ELF-1 (cell line): ENCODE results near the gene PKHD1.

ENCODE experiments used
- DNase-seq: peaks from one replicate; pipeline ENCODE4 v3.0.0-alpha.2; 2016; ENCODE audit warnings: low read depth, low spot score

PKHD1 gene

DNA sequence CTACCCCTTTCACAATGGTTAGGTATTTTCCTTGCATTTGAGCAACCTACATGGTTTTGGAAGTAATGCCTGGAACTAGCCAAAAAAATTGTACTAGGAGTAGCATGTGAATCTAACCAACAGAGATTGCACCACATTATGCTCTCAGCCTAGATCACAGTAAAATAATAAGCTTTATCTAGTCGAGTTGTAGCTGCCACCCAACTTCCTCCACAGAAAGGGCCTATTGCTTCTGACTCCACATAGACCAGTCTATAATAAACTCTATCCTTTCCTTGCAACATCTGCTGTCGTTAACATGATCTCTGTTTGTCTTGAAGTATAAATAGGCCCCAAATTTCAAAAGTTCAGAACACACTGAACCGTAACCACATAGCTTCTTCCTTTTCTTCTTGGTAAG, 375.5 kb downstream of the PKHD1 start:
- no peak for DNase-seq

DNA sequence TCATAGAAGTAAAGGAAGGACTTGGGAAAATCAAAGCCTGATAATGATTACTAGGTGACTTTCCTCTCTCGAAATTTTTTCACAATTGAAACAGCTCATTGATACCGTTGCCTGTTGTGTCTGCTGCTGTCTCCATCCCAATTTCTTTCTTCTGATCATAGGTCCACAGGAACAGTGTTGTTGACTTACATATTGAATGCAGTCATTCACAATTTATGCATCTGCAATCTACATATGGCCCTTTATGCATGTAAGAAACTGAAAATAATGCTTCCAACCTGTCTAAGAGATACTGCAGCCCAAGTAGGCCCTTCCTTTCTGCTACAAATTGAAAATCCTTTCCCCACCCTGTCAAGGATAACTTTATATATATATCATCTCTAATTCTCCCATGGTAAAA, 381.3 kb downstream of the PKHD1 start:
- DNase-seq = no peak

DNA sequence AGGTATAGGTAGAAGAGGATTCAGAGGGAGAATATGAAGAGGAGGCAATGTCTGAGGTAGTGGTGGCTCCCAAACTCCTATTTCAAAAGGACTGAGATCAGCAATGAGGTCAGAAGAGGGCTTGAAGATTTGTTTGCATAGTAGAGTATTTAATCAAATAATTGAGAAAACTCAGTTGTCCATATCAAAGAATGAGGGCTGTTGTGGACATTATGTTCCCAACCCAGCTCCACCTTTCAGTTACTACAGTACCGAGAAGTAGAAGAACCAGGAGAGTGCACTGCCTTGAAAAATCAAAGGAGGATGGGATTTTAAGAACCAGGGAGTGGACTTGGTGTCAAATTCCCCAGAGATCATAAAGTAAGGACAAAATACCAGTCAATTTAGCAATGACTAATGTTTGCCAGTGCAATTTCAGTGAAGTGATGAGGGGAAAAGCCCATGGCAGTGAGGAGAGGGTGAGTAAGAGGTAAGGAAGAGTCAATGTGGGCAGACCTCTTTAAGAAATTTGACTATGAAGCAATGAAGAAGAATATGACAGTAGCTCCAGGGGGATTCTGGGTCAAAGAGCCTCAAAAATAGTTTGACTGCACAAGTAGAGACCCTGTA, 382.4 kb downstream of the PKHD1 start:
- no peak for DNase-seq

DNA sequence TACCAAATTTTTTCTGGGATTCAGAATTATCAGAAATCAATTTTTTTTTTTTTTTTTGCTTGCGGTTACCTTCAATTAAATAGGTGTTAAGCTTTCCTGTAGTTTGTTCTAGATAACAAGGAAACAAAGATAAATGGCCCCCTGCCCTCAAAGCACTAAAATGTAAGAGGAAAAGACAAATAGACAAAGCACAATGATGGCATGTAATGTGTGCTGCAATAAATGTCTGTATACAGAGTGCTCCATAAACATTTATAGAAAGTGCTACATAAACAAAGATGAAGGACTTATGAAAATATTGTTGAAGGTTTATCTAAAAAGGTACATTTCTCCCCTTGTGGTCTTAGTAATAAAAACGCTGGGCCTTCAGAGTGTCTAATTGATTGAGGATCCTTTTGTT, 384.6 kb downstream of the PKHD1 start:
- DNase-seq = no peak

DNA sequence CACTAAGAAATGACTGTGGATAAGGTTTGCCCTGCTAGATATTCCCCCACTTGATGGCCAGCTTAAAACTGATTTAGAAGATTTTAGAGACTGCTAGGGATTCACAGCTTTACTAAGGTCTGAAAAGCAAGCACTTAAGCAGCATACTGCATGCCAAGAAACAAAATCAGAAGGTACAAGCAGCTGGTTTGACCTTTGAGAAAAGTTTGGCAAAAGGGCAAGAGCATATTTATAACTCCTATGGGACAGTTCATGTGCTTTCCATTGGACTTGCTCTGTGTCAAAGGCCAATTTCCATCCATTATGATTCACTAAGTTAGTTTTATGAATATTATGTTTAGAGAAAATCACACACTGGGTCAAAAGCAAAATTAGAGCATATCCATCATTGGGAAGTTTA, 402.8 kb downstream of the PKHD1 start:
- DNase-seq = no peak

DNA sequence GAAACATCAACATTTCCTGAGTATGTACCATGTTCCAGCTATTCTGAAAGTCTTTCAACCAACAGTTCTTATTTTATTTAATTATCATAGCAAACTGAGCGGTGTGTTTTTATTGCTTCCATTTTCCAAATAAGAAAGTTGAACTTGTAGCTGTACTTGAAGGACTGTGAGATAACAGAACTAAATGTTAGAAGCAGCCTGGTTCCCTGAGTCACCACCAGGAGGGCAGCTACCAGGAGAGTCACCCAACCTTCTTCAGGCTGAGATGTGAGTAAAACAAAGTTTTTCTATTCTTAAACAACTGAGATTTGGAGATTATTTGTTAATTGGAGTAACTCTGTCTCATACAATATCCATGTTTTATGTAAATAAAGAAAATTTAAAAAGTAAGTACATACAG, 403.4 kb downstream of the PKHD1 start:
- no peak for DNase-seq

DNA sequence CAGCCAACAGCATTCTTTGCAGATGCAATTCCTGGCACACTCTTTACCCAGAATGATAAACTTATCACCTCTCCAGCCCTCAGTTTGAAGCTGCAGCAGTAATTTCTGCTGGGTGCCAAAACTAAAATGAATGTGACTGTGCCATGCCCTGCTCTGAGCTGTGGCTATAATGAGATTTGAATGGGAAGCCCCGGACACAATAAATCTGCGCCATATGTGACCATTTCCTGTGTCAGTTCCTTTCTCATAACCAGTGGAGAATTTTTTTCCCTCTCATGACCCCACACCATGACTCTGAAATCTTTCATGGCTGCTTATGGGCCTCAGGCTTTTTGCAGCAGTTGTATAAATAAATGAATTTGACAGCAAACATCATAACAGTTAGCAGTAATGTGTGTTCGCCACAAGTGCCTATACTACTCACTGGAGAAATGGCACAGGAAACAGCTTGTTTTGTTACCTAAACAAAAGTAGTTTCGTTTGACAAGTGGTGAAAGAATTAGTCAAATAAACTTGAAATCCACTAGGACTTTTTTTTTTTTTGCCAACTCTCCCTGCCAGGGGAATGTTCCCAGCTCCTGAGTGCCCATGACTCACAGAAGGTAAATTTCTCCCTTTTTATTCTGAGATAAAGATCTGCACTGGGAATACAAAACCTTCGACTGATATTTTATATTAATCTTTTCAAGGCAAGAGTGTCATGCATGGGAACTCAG, 408.4 kb downstream of the PKHD1 start:
- DNase-seq = no peak

DNA sequence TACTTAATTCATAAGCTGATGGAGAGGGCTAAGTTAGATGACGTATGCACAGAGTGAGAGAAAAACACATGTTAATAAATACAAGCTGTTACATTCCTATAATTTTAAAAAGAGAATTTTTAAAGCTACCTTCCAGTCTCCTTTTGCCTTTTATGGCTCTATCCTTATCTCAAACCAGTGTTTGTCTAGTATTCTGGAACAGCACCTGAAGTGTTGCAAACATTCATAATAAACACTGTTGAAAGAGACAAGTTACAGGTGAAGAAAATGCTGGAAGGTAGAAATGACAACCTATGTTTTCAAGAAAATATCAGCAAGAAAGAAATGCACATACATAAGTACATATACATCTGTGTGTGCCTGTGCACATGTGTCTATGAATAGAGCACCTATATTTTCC, 409.1 kb downstream of the PKHD1 start:
- no peak for DNase-seq

DNA sequence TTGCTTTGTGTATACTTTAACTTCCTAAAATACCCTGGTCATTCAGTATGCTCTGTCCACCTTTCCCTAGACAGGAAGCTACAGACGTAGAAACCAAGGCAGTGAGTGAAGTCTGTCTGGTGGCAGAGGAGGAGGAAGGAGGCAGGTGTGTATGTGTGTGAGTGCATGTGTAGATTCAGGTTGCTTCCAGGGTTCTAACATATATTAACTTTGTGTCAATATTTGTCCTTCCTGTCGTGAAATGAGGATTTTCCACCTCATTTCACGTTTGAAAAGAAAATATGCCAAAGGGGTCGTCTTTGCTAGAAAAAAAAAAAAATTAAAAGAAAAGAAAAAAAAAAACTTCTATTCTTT, 411.5 kb downstream of the PKHD1 start:
- no peak for DNase-seq

DNA sequence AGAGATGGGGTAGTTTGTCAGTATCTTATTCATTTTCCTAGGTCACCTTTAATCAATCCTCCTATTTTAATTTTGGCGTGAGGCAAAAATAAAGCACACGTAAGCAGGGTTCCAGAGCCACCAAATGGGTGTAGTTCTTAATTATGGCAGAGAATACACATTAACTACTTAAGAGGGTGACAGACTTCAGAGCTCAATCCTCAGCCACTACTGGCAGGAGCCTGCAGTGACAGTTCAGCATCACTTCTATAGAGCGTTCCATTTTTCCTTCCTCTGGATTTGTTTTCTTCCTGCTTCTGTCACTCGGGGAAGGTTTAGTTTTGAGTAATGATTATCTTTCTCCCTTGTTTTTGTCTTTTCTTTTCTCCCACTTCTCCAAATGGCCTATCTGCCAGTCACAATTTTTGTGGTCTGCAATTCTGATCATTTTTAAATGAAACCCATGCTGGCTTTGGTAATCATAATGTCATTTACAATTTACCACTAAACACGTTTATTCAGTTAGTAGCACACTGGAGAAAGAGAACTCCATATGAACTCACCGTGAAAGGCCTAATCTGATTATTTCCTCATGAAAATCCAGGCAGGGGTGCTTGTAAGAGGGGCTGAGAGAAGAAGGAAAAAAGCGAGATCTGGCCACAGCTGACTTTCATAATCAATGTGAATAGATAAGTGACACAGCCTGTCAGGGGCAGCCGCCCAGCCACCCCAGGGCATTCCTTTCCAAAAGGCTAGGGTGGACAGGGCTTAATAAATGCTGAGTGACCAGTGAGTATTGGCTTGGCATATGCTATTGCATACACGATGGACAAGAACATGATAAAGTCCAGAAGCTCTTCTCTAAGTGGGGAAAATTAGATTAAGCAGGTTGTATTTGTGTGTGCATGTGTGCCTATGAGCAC, 412.1 kb downstream of the PKHD1 start:
- no peak for DNase-seq

DNA sequence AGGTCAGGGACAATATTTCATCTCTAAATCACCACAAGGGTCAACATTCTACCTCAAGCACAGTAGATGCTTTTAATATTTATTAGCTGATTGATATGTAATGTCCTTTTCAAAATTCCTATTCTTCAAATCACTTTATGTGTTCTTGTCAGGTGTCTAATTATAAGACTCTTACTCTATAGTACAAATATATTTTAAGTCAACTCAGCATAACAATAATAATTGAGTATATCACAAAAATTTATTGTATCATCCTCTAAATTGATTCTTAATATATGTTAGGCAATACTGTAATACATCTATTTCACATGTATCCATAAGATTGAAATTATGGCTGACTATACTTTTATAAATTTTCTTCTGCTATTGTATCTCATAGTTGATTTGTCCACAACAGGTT, 423.9 kb downstream of the PKHD1 start:
- no peak for DNase-seq

DNA sequence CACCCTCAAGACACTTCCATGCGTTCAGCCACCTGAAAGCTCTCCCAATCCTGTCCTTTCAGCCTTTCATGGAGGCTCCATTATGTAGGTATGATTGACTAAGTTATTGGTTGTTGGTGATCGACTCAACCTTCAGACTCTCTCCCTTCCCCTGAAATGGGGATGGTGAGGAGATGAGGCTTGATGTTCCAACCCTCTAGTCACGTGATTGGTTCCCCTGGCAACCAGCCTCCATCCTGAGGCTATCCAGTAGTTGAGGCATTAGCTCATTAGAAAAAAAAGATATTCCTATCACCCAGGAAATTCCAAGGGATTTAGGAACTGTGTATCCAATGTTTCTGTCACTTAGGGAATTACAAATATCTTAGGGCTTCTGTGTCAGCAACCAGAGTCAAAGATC, 426.6 kb downstream of the PKHD1 start:
- no peak for DNase-seq

DNA sequence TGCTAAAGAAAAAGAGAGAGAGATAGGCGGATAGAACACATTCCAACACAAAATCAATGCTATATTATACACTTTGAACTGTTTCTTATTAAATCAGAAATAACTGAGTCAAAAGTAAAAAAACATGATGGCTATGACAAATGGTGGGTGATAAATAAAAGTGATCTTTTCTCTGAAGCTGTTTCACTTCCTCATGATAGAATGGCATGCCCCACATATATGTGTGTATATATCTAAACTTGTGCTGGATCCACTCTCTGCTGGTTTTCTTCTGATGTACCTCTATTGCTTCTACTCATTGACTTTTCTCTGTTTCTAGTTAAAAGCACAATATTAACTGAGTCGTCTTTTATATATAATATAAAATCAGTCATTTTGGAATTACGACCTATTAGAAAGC, 429.9 kb downstream of the PKHD1 start:
- DNase-seq = no peak

DNA sequence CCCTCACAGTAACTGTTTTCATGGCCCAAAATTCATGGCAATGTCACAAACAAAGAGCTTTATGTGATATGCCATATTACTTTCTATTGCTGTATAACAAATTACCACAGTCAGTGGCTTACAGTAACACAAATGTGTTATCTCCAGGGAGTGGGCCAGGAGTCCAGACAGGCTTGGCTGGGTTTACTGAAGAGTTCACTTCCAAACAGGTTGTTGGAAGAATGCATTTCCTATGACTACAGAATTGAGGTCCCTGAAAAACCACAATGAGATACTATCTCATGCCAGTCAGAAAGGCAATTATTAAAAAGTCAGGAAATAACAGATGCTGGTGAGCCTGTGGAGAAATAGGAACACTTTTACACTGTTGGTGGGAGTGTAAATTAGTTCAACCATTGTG, 431.9 kb downstream of the PKHD1 start:
- DNase-seq = no peak

DNA sequence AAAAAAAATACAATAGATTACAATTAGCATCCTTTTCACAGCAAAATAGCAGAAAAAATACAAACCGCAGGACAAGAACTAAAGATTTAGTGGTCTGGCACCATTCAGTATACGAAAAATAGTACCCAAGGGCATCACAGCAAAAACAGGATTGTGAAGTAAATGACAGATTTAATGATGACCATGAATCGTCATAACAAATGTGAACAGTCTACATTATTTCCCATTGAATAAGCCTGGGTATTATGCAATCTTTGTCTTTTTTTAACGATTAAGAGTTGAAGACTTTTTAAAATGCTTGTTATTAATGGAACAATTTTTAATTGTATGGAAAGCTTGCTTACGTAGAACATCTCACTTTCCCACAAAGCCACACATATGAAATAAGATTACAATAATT, 432.8 kb downstream of the PKHD1 start:
- DNase-seq = no peak

DNA sequence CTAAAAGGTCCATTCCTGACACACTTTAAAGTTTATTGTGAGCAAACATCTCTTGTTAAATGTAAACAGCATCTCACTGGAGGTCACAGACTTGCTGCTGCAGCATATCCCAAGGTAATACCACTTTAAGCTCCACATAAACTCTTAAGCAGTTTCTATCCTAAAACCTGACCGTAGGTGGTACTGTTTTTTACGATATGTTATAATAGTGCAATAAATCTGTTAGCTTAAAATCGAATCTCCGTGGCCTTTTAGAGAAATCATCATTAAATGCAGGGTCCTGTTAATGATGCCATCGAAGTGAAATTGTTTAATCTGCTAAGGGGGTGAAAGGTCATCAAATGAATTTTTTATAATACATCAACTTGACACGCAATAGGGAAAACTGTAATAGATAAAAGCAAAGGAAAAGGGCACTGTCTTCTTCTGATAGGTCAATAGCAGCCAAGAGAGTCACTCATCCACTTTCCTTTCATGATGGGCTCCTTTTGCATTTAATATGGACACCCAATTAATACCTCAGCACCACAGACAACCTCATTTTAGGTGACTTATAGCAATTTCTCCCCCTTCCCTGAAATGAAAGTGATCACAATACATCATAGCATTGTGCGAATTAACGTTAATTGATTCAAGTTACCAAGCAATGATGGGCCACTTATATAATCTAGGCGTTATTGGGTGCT, 436.1 kb downstream of the PKHD1 start:
- no peak for DNase-seq

DNA sequence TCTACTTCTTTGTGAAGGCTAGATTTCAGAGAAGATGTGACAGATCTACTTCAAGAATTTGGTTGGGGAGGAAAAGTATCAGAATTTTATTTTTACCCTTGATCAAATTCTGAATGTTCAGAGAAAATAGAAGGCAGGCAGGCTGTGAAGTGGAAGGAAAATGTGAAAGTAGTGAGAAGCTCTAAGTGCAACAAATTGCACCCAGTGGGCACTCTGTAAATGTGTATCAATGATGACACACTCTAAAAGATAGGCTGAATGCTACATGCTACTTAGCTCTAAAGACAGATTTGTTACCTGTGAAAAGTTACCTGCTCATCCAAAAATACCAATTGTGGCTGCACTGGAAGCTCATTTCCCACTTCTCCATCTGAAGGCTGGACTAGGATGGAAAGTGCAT, 438.6 kb downstream of the PKHD1 start:
- DNase-seq = no peak

DNA sequence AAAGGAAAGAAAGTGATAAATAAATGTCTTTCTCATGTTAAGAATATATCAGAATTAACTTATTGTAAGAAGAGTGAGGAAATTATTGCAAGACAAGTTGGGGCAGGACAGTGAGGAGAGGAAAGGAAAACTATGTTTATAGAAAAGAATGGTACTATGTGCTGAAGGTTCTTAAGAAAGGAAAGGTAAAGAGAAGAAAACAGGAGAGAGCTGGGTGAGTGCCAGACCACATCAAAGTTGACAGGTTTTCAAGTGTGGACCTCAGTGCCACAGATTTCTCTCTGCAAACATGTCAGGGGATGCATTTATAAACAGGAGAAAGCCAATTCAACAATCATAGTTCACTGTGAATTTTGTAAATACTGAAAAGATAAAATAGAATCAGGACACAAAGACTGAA, 439.2 kb downstream of the PKHD1 start:
- DNase-seq = no peak

DNA sequence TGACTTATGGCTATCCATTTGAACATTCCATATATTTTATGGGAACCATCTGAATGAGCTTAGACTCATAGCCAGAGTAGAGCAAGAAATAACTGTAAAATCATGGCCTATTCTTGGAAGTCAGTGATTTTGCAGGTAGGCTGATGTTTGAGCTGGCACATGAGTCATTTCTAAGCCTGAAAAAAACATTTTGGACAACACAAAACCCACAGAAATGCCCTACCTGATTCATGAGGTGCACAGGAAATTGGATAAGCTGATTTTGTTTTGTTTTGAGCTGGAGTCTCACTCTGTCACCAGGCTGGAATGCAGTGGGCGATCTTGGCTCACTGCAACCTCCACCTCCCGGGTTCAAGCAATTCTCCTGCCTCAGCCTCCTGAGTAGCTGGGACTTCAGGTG, 443.0 kb downstream of the PKHD1 start:
- DNase-seq = no peak

DNA sequence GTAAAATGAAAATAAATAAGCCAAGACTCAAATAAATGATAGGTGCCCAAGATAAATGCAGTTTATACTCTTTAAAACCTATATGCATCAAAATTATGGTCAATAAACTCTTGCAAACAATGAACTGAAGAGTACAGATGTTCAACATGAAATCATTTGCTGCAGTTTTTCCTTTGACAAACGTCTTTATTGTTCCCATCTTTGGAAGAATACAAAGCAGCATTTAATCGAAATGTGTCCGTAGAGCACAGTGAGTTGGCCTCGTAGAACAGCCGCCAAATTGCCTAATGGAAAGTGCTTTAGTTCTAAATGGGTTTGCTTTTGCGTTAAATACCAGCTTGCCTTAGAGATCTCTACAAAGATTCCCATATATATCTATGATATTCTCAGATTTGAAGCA, 447.4 kb downstream of the PKHD1 start:
- no peak for DNase-seq

DNA sequence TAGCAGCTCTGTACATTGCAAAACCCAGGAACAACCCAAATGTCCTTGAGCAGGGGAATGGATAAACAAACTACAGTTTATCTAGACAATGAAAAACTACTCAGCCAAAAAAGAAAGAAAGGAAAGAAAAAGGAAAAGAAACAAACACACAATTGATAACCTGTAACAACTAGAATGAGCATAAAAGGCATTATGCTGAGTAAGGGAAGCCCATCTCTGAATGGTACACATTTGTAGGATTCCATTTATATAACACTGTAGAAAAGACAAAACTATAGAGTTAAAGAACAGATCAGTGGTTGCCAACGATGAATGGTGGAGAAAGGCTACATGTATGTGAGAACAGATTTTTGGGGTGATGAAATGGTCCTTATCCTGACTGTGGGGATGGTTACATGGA, 454.0 kb downstream of the PKHD1 start:
- DNase-seq = no peak

DNA sequence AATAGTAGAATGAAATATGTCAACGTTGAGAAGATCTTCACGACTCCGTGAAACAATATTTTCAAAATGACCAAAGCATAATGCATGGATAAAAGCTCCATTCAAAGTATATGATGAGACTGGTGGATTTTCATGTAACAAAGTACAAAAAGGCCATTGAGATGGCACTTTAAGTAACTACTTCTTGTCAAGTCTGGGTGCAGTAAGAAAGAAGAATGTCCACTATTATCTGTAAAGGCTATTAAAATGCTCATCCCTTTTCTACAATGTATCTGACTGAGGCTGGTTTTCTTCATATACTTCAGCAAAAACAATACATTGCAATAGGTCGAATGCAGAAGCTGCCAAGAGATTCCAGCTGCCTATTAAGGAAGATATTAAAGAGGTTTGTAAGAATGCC, 457.4 kb downstream of the PKHD1 start:
- no peak for DNase-seq
